ENCODE data around the gene TNFRSF13B.
"Not testable (repeated sequence)": the region's sequence is repeated elsewhere in the genome, so short reads cannot be mapped to it uniquely, and the experiment has no call there.

TNFRSF13B gene

DNA sequence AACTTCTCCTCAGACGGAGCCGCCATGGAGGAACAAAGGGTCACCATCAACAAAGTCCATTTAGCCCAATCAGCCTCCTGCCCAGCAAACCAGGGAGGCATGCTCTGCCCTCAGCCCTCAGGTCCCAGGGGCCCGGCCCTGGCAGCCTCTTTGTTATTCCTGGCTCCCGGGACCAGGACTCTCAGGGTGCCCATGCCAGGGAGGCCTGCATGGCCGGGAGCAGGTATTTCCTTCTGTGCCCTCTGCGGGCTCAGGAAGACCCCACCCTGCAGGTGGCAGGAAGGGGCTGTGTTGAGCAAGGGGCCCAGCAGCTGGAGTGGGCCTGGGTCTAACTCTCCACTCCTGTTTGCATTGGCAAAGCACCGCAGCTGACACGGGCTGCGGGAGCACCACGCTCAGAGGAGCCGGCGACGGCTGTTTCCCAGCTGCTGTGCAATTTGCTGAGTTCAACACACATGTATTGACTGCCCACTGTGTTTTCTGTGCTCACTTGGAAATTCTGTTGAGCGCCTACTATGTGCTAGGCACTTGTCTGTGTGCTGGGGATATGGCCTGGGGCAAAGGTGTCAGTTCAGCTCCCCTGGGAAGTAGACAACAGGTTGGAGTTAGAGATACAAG, 33.2 kb upstream of the TNFRSF13B start:
- DNase-seq: not testable (repeated sequence)

GRCh38 chr17:17004251-17004996, 32.5 kb upstream of the TNFRSF13B start:
- DNase-seq: no peak

- DNase-seq: not testable (repeated sequence)
Measured at GRCh38 chr17:17002731-17003715, 31.1 kb upstream of the TNFRSF13B start.

DNA sequence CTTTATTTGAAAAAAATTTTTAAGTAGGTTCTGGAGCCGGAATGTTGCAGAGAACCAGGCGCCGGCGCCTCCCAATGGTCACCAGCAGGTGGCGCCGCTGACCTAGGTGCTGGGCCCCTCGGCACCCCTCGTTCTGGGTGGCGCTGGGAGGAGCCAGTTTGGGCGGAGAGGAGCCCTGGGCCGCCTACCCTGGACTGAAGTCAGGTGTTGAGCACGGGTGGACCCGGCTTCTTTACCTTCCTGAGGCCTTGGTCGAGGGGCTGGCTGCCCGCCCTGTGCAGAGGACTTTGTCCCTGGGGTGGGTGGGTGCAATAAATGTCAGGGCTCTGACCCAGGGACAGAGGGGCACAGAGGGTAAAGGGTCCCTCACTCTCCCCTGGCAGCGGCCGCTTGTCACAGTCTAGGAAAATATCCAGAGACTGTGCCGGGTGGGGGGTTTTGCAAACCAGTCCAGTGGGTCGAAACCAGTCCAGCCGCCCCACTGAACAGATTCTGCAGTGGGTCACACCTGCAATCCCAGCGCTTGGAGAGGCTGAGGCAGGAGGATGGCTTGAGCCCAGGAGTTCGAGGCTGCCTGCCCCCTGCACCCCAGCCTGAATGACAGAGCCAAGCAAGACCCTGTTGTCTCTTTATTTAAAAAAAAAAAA, 30.1 kb upstream of the TNFRSF13B start:
- peak; percentile 54 for DNase-seq

DNA sequence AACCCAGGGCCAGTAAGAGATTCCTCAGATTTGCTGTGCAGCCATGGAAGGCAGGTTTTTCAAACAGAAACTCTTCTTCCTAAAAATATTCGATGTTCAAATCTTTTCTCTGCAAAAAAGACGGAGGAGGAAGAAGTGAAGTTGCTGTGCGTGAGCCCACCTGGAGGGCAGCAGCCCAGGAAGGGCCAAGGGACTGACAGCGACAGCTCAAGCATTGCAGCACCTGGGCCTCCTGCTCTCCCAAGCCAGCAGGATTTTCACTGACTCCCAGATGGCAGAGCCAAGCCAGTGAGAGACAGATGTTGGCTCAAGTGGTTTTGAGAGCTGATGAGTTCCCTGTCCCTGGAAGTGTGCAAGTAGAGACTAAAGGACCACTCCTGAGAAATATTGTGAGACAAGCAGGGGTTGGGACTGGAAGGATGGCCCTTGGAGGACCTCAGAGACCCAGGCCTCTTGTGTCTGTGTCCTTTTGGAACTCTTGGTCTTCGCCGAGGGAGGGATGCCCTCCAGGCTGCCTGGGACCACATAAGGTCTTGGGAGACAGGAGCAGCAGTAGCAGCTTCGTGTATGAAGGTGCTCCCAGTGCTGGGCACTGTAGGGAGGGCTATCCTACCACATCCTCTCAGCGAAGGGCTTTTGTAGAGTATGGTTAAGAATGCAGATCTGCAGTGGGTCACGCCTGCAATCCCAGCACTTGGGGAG, 29.3 kb upstream of the TNFRSF13B start:
- no peak for DNase-seq

DNA sequence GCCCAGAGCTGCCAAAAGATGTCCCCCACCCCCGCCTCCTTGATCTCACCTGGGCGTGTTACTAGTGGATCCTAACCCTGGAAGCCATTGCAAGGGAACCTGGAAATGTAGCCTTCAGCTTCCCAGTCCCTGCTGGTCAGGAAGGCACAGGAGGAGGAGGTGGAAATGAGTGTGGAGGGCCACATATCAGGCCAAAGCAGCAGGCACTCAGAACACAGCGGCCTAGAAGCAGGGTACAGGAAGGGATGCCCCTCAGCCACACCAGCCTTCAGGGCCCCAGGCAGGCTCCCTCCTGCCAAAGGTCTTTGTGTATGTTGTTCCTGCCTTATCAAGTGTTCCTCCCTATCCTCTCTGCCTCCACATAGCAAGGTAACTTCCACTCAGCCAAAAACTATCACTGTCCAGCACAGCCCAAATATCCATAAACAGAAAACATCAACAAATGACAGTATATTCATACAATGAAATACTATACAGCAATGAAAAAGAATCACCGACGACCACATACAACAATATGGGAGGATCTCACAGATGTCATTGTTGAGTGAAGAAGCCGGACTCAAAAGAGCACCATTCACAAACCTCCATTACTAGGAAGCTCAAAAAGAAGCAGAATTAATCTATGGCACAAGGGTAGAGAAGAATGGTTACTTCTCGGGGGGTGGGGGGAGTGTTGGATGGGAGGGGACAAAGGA, 28.2 kb upstream of the TNFRSF13B start:
- DNase-seq: no peak

DNA sequence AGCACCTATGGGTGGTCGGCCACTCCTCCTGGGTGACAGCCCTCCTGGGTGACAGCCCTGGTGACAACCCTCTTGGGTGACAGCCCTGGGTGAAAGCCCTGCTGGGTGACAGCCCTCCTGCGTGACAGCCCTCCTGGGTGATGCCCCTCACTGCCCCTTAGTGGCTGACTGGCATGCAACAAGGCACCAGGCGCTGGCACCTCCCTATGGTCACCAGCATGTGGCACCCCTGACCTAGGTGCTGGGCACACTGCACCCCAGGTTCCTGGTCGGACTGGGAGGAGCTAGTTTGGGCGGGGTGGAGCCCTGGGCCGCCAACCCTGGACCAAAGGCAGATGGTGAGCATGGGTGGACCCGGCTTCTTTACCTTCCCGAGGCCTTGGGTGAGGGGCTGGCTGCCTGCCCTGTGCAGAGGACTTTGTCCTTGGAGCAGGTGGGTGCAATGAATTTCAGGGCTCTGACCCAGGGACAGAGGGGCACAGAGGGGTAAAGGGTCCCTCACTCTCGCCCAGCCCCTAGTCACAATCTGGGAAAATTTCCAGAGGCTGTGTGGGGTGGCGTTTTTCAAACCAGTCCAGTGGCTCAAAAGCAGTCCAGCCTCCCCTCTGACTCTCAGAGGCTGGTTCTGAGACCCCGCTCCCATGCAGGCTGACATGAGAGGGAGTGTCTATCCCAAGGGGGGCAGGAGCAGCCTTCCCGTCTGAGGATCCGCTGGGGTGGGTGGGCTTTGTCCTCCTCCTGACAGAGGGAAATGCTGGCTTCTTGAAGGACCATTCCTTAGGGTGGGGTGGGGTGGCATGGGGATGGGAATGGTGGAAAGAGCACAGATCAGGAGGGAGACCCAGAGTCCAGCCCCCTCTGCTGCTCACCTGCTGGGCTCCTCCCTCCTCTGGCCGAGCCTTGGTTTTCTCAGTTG, 25.9 kb upstream of the TNFRSF13B start:
- no peak for DNase-seq

DNA sequence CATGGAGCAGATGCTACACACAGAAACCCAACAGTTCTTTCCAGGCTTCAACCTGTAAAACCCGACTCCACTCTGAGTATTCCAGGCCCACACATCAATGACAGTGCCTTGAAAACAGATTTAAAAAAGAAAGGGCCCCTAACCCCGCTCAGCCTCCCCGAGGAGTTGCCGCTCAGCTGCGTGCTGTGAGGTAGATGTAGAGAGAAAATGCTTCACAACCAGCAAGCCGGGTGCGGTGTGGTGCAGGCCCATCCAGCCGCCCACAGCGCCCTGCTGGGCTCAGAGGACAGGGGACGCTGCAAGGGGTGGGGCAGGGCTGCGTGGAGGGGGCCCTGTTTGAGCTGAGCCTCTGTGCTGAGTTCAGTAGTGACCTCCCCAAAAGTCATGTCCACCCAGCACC, 24.8 kb upstream of the TNFRSF13B start:
- DNase-seq: not testable (repeated sequence)

GRCh38 chr17:16995930-16996329, 24.0 kb upstream of the TNFRSF13B start:
- DNase-seq: no peak

DNA sequence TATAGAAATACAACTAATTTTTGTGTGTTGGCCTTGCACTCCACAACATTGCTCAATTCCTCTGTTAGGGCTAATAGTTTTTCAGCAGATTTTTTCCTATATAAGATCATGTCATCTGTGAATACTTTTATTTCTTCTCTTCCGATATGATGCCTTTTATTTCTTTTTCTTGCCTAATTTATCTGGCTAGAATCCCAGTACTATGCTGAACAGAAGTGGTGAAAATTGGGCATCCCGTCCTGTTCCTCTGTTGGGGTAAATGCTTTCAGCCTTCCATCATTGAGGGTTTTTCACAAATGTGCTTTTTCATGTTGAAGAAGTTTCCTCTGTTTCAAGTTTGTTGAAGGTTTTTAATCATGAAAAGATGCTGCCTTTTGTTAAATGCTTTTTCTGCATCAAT, 22.7 kb upstream of the TNFRSF13B start:
- DNase-seq: peak; percentile 63

GRCh38 chr17:16991349-16992009, 19.6 kb upstream of the TNFRSF13B start:
- peak; percentile 77 for DNase-seq

GRCh38 chr17:16989953-16990860, 18.3 kb upstream of the TNFRSF13B start:
- DNase-seq: peak; percentile 78

- no peak for DNase-seq
Measured at GRCh38 chr17:16989230-16989952, 17.5 kb upstream of the TNFRSF13B start.

DNA sequence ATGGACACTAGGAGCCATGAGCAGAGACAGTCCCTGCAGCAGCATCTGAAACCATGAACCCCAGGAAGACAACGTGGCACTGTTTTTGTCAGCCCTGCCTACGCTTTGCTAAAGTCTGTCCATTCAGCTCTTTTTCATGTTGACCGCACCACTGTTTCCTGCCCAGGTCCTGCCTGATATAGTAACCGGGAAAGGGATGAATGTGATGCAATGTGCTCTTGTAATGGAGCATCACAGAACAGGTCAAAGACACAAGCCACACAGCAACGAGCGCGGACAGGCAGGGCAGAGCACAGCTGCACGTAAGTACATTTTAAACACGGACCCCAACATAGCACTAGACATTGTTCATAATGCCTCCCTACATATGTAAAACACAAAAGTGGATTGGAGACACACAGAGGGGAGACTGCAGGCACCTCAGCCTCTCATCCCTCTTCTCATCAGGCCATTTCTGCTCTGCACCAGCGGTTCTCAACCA, 16.9 kb upstream of the TNFRSF13B start:
- DNase-seq: no peak

- peak; percentile 89 for DNase-seq
Measured at GRCh38 chr17:16987830-16988601, 16.1 kb upstream of the TNFRSF13B start.

DNA sequence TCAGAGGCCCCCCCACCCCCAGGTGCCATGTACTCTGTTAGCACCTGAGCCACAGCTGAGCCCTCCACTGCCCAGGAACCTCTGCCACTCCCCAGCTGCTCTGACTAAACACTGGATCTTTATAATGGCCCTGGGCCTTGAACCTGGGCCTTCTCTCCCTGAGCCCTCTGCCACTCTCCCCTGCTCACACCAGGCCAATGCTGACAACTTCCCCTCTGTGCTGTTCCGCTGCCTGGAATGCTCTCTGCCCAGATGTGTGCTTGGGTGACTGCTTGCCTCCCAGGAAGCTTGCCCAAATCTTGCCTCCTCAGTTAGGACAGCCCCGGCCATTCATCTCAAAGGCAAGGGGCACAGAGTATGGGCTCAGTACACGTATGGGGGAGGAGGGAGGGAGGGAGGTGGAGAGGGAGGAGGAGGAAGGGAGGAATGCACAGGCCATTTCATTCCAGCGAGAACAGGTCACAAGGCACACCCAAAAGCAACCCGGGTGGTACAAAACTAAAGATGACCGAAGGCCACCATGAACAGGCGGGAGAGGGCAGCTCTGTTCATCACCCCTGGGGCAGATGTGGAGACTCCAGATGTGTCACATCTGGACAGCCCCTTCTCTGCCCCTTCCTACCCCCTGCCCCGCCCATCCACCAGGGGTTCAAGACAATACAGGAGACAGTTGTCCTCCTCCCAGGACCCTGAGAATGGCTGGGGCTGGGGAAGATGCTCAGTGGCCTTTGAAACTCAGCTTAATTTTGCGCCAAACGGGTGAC, 15.3 kb upstream of the TNFRSF13B start:
- peak; percentile 5 for DNase-seq
